H1 (cell line): ENCODE data around the gene B3GAT1. TPM values are rescaled to one million over a fixed set of nuclear protein-coding genes. Genes with fewer than 3 reads are reported as not detected.

Experiments
- CTCF ChIA-PET: fragments of 300-600 bp; sonication (Branson Sonifier 250); formaldehyde crosslinking; loops from one replicate; lab custom pipeline; 2021; ENCODE audit not compliant: partially characterized antibody; lab: Charles Lee
- POLR2A ChIA-PET: fragments of 300-600 bp; sonication (Branson Sonifier 250); formaldehyde crosslinking; loops from one replicate; lab custom pipeline; 2021; ENCODE audit warnings: inconsistent platforms; ENCODE audit not compliant: partially characterized antibody; lab: Charles Lee
- DNase-seq, 2 experiments: peaks; one replicate each; pipeline versions ENCODE4 v3.0.0 to v3.0.0-alpha.2; 2010 to 2022; ENCODE audit warnings: low spot score in 2 of 2, low read depth in 1 of 2, mixed read lengths in 1 of 2
- FAIRE-seq: peaks from 2 replicates; lab custom pipeline; 2011; peaks lifted over from hg19 to GRCh38; lab: Jason Lieb, UNC
- H2AFZ ChIP-seq: 2 replicates; pipeline ENCODE4 v1.8.1; 2012; ENCODE audit warnings: low read length, inconsistent platforms
- H2AK5ac ChIP-seq: 2 replicates; pipeline ENCODE4 v1.6.1; 2013; ENCODE audit warnings: low read depth, low read length
- H2BK120ac ChIP-seq: replicated peaks from 2 replicates; pipeline ENCODE3; 2013; ENCODE audit warnings: low read depth, low read length, inconsistent platforms
- H2BK12ac ChIP-seq: 2 replicates; pipeline ENCODE4 v1.6.1; 2013; ENCODE audit warnings: low read depth, low read length
- H2BK15ac ChIP-seq: 2 replicates; pipeline ENCODE4 v1.6.1; 2013; ENCODE audit warnings: low read length
- H2BK20ac ChIP-seq: 2 replicates; pipeline ENCODE4 v1.6.1; 2013; ENCODE audit warnings: low read length
- H2BK5ac ChIP-seq: 2 replicates; pipeline ENCODE4 v1.6.1; 2013; ENCODE audit warnings: low read depth, low read length
- H3K14ac ChIP-seq: 2 replicates; pipeline ENCODE4 v1.6.1; 2013; ENCODE audit warnings: inconsistent platforms; ENCODE audit not compliant: insufficient read length
- H3K18ac ChIP-seq: 2 replicates; pipeline ENCODE4 v1.6.1; 2013; ENCODE audit warnings: low read length; ENCODE audit errors: extremely low read depth
- H3K23ac ChIP-seq: 2 replicates; pipeline ENCODE4 v1.6.1; 2013; ENCODE audit warnings: inconsistent platforms; ENCODE audit not compliant: insufficient read length
- H3K23me2 ChIP-seq: 2 replicates; pipeline ENCODE4 v1.6.1; 2013; ENCODE audit warnings: low read depth, low read length
- H3K27ac ChIP-seq: 2 replicates; pipeline ENCODE4 v1.6.1; 2011; ENCODE audit warnings: low read depth, low read length, inconsistent platforms
- H3K27me3 ChIP-seq, 4 experiments: replicated peaks in 1 of 4; 1 replicate in 1 of 4; 2 replicates in 3 of 4; pipeline versions ENCODE4 v1.6.1 to v1.8.1; 2011 to 2013; ENCODE audit warnings: low read length in 3 of 4, mild to moderate bottlenecking in 3 of 4, inconsistent platforms in 2 of 4, mixed read lengths in 2 of 4, moderate library complexity in 1 of 4; ENCODE audit not compliant: control insufficient read depth in 3 of 4, insufficient read depth in 3 of 4; ENCODE audit errors: extremely low read depth in 1 of 4
- H3K36me3 ChIP-seq, 4 experiments: 2 replicates each; pipeline versions ENCODE4 v1.6.1 to v1.8.1; 2011 to 2013; ENCODE audit warnings: mild to moderate bottlenecking in 4 of 4, low read length in 3 of 4, moderate library complexity in 2 of 4, control low read depth in 1 of 4, inconsistent platforms in 1 of 4; ENCODE audit not compliant: insufficient read depth in 4 of 4, control insufficient read depth in 2 of 4
- H3K4ac ChIP-seq: replicated peaks from 2 replicates; pipeline ENCODE3; 2013; ENCODE audit warnings: low read length, low read depth, mixed read lengths, inconsistent platforms; ENCODE audit not compliant: insufficient read length
- H3K4me1 ChIP-seq, 4 experiments: replicated peaks in 1 of 4; 1 replicate in 1 of 4; 2 replicates in 3 of 4; pipeline versions ENCODE4 v1.6.1 to v1.8.1; 2011 to 2013; ENCODE audit warnings: low read length in 3 of 4, inconsistent platforms in 2 of 4, mixed read lengths in 1 of 4; ENCODE audit not compliant: insufficient read depth in 4 of 4, control insufficient read depth in 3 of 4
- H3K4me2 ChIP-seq, 2 experiments: 2 replicates each; pipeline versions ENCODE4 v1.6.1 to v1.8.1; 2011 to 2013; ENCODE audit warnings: low read depth in 2 of 2, low read length in 2 of 2, control low read depth in 1 of 2, inconsistent platforms in 1 of 2, mild to moderate bottlenecking in 1 of 2; ENCODE audit not compliant: insufficient read depth in 1 of 2
- H3K4me3 ChIP-seq, 4 experiments: fragments of 200-600, 300-600 bp in 1 of 4; sonication (generic), shearing (Covaris generic), sonication (Bioruptor Twin) in 1 of 4; 2 replicates each; pipeline versions ENCODE4 v1.5.1 to v1.8.1; 2011 to 2016; ENCODE audit warnings: low read length in 4 of 4, low read depth in 3 of 4, control low read depth in 2 of 4, inconsistent platforms in 2 of 4, mild to moderate bottlenecking in 2 of 4, mixed read lengths in 1 of 4, moderate library complexity in 1 of 4; ENCODE audit not compliant: insufficient read depth in 2 of 4; ENCODE audit errors: extremely low read depth in 1 of 4
- H3K56ac ChIP-seq: replicated peaks from 2 replicates; pipeline ENCODE3; 2013; ENCODE audit warnings: low read depth, mild to moderate bottlenecking, mixed read lengths, low read length, inconsistent platforms; ENCODE audit not compliant: insufficient read length
- H3K79me1 ChIP-seq: 2 replicates; pipeline ENCODE4 v1.6.1; 2013; ENCODE audit warnings: low read depth, low read length, control low read depth
- H3K79me2 ChIP-seq, 2 experiments: 2 replicates each; pipeline versions ENCODE4 v1.6.1 to v1.8.1; 2012 to 2013; ENCODE audit warnings: low read length in 2 of 2, mild to moderate bottlenecking in 2 of 2, inconsistent platforms in 1 of 2; ENCODE audit not compliant: insufficient read depth in 2 of 2, control insufficient read depth in 1 of 2
- H3K9ac ChIP-seq, 4 experiments: replicated peaks in 1 of 4; 1 replicate in 1 of 4; 2 replicates in 3 of 4; pipeline versions ENCODE4 v1.6.1 to v1.8.1; 2011 to 2013; ENCODE audit warnings: low read depth in 3 of 4, low read length in 3 of 4, control low read depth in 2 of 4, mild to moderate bottlenecking in 2 of 4, moderate library complexity in 2 of 4, inconsistent platforms in 1 of 4; ENCODE audit errors: extremely low read depth in 1 of 4
- H3K9me3 ChIP-seq, 2 experiments: 2 replicates each; pipeline versions ENCODE4 v1.6.1 to v1.8.1; 2012 to 2013; ENCODE audit warnings: mild to moderate bottlenecking in 2 of 2, moderate library complexity in 2 of 2, control low read depth in 1 of 2, inconsistent platforms in 1 of 2, low read depth in 1 of 2, low read length in 1 of 2, mixed read lengths in 1 of 2; ENCODE audit not compliant: insufficient read depth in 2 of 2
- H4K20me1 ChIP-seq, 2 experiments: replicated peaks in 1 of 2; 2 replicates each; pipeline versions ENCODE3 to v1.8.1; 2011 to 2013; ENCODE audit warnings: inconsistent platforms in 2 of 2, low read length in 2 of 2, mild to moderate bottlenecking in 1 of 2; ENCODE audit not compliant: insufficient read depth in 2 of 2, control insufficient read depth in 1 of 2
- H4K5ac ChIP-seq: 2 replicates; pipeline ENCODE4 v1.6.1; 2013; ENCODE audit warnings: low read length, low read depth, mixed read lengths, inconsistent platforms; ENCODE audit not compliant: insufficient read length
- H4K8ac ChIP-seq: 2 replicates; pipeline ENCODE4 v1.8.0; 2013; ENCODE audit warnings: mild to moderate bottlenecking, moderate library complexity, low read length, inconsistent platforms; ENCODE audit not compliant: insufficient read depth; ENCODE audit errors: extremely low read depth
- H4K91ac ChIP-seq: replicated peaks from 2 replicates; pipeline ENCODE3; 2013; ENCODE audit warnings: low read length, mixed read lengths, inconsistent platforms; ENCODE audit not compliant: insufficient read length
- NRF1 ChIP-seq: IDR thresholded peaks from 2 replicates; pipeline ENCODE4 v1.6.1; 2011; ENCODE audit warnings: mild to moderate bottlenecking, low read depth, low read length, improper control_type of control experiment
- WGBS, 2 experiments: shearing (Covaris generic) in 1 of 2; methylation state at CpG; one replicate each; pipeline versions ENCODE4 v1.1.6 to v1.1.7; 2013 to 2015; ENCODE audit warnings: low lambda C conversion rate in 2 of 2, mixed read lengths in 2 of 2, inconsistent platforms in 1 of 2, low coverage in 1 of 2, missing lambda C conversion rate in 1 of 2; ENCODE audit not compliant: insufficient replicate concordance in 2 of 2, insufficient coverage in 1 of 2, insufficient read length in 1 of 2; ENCODE audit errors: extremely low coverage in 1 of 2, missing lambda C conversion rate in 1 of 2; 5-methylcytosine and 5-hydroxymethylcytosine counted together
- polyA plus RNA-seq, 7 experiments: library from polyadenylated mRNA; depleted of rRNA in 3 of 7; stranded (reverse) in 5 of 7; unstranded in 2 of 7; fragments of >200 nt in 5 of 7; fragments of 200-250 nt in 2 of 7; gene quantifications; 1 replicate in 5 of 7; 2 replicates in 1 of 7; 4 replicates in 1 of 7; pipeline versions ENCODE4 v1.2.1 to v1.2.3, GENCODE V29; 2011 to 2013; ENCODE audit warnings: missing spikeins in 2 of 7, mixed read lengths in 2 of 7
- total RNA-seq: library from RNA; stranded (reverse); fragmentation: NEBNext Ultra II Directional; extraction: Animal tissue kit (Norgen Biotek cat#: 25700); gene quantifications from 2 replicates; pipeline ENCODE4 v1.2.1, GENCODE V29; 2021

Gene B3GAT1
- total and polyA plus RNA-seq, 2 of the 8 experiments (the other 6 are each of a cell fraction or from before 2014, with no cell fraction given) = 19.7 to 32.4 TPM

- no peak overlapping the region for H4K5ac ChIP-seq
- no peaks in the 10 kb centered on the region for H4K20me1 ChIP-seq
- no peaks in the 10 kb centered on the region for H3K79me2 ChIP-seq
- H3K18ac ChIP-seq = no peak overlapping the region
- ChIA-PET CTCF (interaction anchor here (0.7 to 1.7 kb wide), 7 partner anchors 11 to 354 kb away, joined by 3 to 4 read pairs (median 4); no protein-coding TSS in a partner anchor), POLR2A (no interaction called here)
- H3K23me2 ChIP-seq = no peaks in the 10 kb centered on the region
- H3K27me3 ChIP-seq = peaks cover 0 to 12% (median 4%) of the 10 kb centered on the region in 4 experiments; a peak in 6 of 7 replicates
- H3K4me1 ChIP-seq = no peaks in the 10 kb centered on the region; a peak in 1 of 7 replicates
- no peak overlapping the region for H4K91ac ChIP-seq
- no peak overlapping the region for H3K9ac ChIP-seq
- no peak overlapping the region for H2BK12ac ChIP-seq
- DNase-seq (no peak), FAIRE-seq (no peak)
- H2AFZ ChIP-seq = no peak overlapping the region
- H3K36me3 ChIP-seq = no peaks in the 10 kb centered on the region
- no peak overlapping the region for H3K56ac ChIP-seq
- H3K4me3 ChIP-seq = no peak overlapping the region
- no peak overlapping the region for H2BK120ac ChIP-seq
- no peak overlapping the region for H2BK20ac ChIP-seq
- no peak overlapping the region for H3K4me2 ChIP-seq
- H3K79me1 ChIP-seq = no peaks in the 10 kb centered on the region
- H3K27ac ChIP-seq = no peak overlapping the region
- H2BK5ac ChIP-seq = no peak overlapping the region
- no peak overlapping the region for H3K4ac ChIP-seq
- H3K14ac ChIP-seq = no peak overlapping the region
- no peak overlapping the region for H4K8ac ChIP-seq
- H2AK5ac ChIP-seq = no peak overlapping the region
- no peak overlapping the region for H3K23ac ChIP-seq
- no peak overlapping the region for H2BK15ac ChIP-seq
- H3K9me3 ChIP-seq = no peaks in the 10 kb centered on the region; a peak in 1 of 4 replicates
- 91% methylated on average over 19 of the region's 21 CpGs; no CpG with 5 or more reads in 1 of the 2 experiments for whole genome bisulfite sequencing, 2 experiments
- no peak for TF ChIP-seq NRF1
Measured at GRCh38 chr11:134356656-134357544, 55.1 kb downstream of the B3GAT1 start.
